HCT116 (cell line): Measurements from ENCODE around the gene PDLIM4. TPM values are rescaled to one million over a fixed set of nuclear protein-coding genes. Genes with fewer than 3 reads are reported as not detected.

Experiments
- ATAC-seq: fragments of 200-7000 bp; cut with Tn5 transposase; 2 replicates; pipeline ENCODE4 v1.9.1; 2020; ENCODE audit warnings: mild to moderate bottlenecking, moderate library complexity
- BruUV-seq: library from RNA; stranded (reverse); fragments of 400-500 nt; replicated peaks from 2 replicates; lab custom pipeline; 2021; lab: Mats Ljungman, UMichigan
- CTCF ChIA-PET: fragments of 300-600 bp; sonication (Branson Sonifier 250); formaldehyde crosslinking; loops from one replicate; lab custom pipeline; 2021; ENCODE audit warnings: antibody characterized with exemption; lab: Charles Lee
- POLR2A ChIA-PET: fragments of 300-600, 350-600 bp; sonication (Branson Sonifier 250); formaldehyde crosslinking; loops from one replicate; lab custom pipeline; 2021; ENCODE audit warnings: antibody characterized with exemption; lab: Charles Lee
- RAD21 ChIA-PET, 2 experiments: fragments of 300-600 bp; sonication (Branson Sonifier 250); formaldehyde crosslinking; loops; one replicate each; lab custom pipeline; 2023; ENCODE audit warnings: low total read pairs in 2 of 2; ENCODE audit not compliant: uncharacterized antibody in 2 of 2, unreplicated experiment in 2 of 2, low non-redundant PET in 1 of 2; lab: Charles Lee
- DNase-seq: peaks from one replicate; pipeline ENCODE4 v3.0.0-alpha.2; 2010; ENCODE audit warnings: low read depth, low spot score
- H2AFZ ChIP-seq: fragments of 200-600 bp; shearing (Covaris generic), sonication (generic); 2 replicates; pipeline ENCODE4 v1.6.1; 2017; ENCODE audit warnings: low read depth, mixed run types, mixed read lengths, antibody characterized with exemption, low read length; ENCODE audit not compliant: poor library complexity, severe bottlenecking
- H3K27ac ChIP-seq: 2 replicates; pipeline ENCODE4 v1.5.1; 2012; ENCODE audit warnings: low read depth, low read length
- H3K27me3 ChIP-seq: fragments of 200-600 bp; sonication (generic); 2 replicates; pipeline ENCODE4 v1.6.1; 2016; ENCODE audit warnings: mixed run types, low read length, mixed read lengths; ENCODE audit not compliant: insufficient read depth
- H3K36me3 ChIP-seq, 2 experiments: fragments of 200-500 bp in 1 of 2; fragments of 200-600 bp in 1 of 2; sonication (Bioruptor generic) in 1 of 2; sonication (generic) in 1 of 2; 2 replicates each; pipeline versions ENCODE4 v1.5.1 to v1.6.1; 2014 to 2016; ENCODE audit warnings: low read length in 2 of 2, inconsistent platforms in 1 of 2, mixed read lengths in 1 of 2, mixed run types in 1 of 2; ENCODE audit not compliant: insufficient read depth in 2 of 2, control insufficient read depth in 1 of 2
- H3K4me1 ChIP-seq, 2 experiments: fragments of 200-600 bp in 1 of 2; sonication (generic) in 1 of 2; 2 replicates each; pipeline versions ENCODE4 v1.5.1 to v1.6.1; 2012 to 2017; ENCODE audit warnings: low read length in 2 of 2, inconsistent platforms in 1 of 2, mild to moderate bottlenecking in 1 of 2, mixed read lengths in 1 of 2, mixed run types in 1 of 2, moderate library complexity in 1 of 2; ENCODE audit not compliant: insufficient read depth in 2 of 2, control insufficient read depth in 1 of 2
- H3K4me2 ChIP-seq: fragments of 200-600 bp; sonication (generic); 2 replicates; pipeline ENCODE4 v1.6.1; 2017; ENCODE audit warnings: mixed run types, low read length, mixed read lengths
- H3K4me3 ChIP-seq, 2 experiments: fragments of 200-600 bp in 1 of 2; sonication (generic) in 1 of 2; replicated peaks in 1 of 2; 2 replicates each; pipeline ENCODE4 v1.5.1; 2011 to 2016; ENCODE audit warnings: low read length in 2 of 2, control low read depth in 1 of 2, low read depth in 1 of 2, mild to moderate bottlenecking in 1 of 2, mixed read lengths in 1 of 2, mixed run types in 1 of 2
- H3K79me2 ChIP-seq: fragments of 200-600 bp; sonication (generic); 2 replicates; pipeline ENCODE4 v1.6.1; 2017; ENCODE audit warnings: mild to moderate bottlenecking, mixed run types, low read length, moderate library complexity, mixed read lengths; ENCODE audit not compliant: insufficient read depth
- H3K9ac ChIP-seq: fragments of 200-600 bp; sonication (generic); 2 replicates; pipeline ENCODE4 v1.6.1; 2016; ENCODE audit warnings: low read length, mixed read lengths
- H3K9me2 ChIP-seq: fragments of 200-600 bp; sonication (generic), shearing (Covaris generic); 2 replicates; pipeline ENCODE4 v1.6.1; 2017; ENCODE audit warnings: mixed run types, mild to moderate bottlenecking, moderate library complexity; ENCODE audit not compliant: insufficient read depth
- H3K9me3 ChIP-seq, 2 experiments: fragments of 200-500 bp in 1 of 2; fragments of 200-600 bp in 1 of 2; sonication (Bioruptor generic) in 1 of 2; sonication (generic) in 1 of 2; 2 replicates each; pipeline ENCODE4 v1.6.1; 2014 to 2017; ENCODE audit warnings: low read length in 2 of 2, mixed read lengths in 2 of 2, inconsistent platforms in 1 of 2, low read depth in 1 of 2, mild to moderate bottlenecking in 1 of 2, mixed run types in 1 of 2, moderate library complexity in 1 of 2; ENCODE audit not compliant: control insufficient read depth in 1 of 2, insufficient read depth in 1 of 2
- H4K20me1 ChIP-seq: fragments of 200-600 bp; sonication (generic), shearing (Covaris generic); 2 replicates; pipeline ENCODE4 v1.6.1; 2017; ENCODE audit warnings: mixed run types, mild to moderate bottlenecking, moderate library complexity; ENCODE audit not compliant: insufficient read depth
- ATF3 ChIP-seq: IDR thresholded peaks from 2 replicates; pipeline ENCODE4 v1.6.1; 2012
- CBX3 ChIP-seq: IDR thresholded peaks from 2 replicates; pipeline ENCODE4 v1.6.1; 2012; ENCODE audit warnings: low read depth
- CEBPB ChIP-seq: IDR thresholded peaks from 2 replicates; pipeline ENCODE4 v1.6.1; 2012; ENCODE audit warnings: low read depth
- MAX ChIP-seq: IDR thresholded peaks from 2 replicates; pipeline ENCODE4 v1.6.1; 2012
- YY1 ChIP-seq: IDR thresholded peaks from 2 replicates; pipeline ENCODE4 v1.6.1; 2011; ENCODE audit warnings: low read length, low read depth, moderate library complexity, mild to moderate bottlenecking; ENCODE audit not compliant: insufficient replicate concordance; ENCODE audit errors: extremely low read depth
- ZBTB33 ChIP-seq: IDR thresholded peaks from 2 replicates; pipeline ENCODE4 v1.6.1; 2011; ENCODE audit warnings: mild to moderate bottlenecking, low read length, moderate library complexity; ENCODE audit not compliant: insufficient replicate concordance; ENCODE audit errors: extremely low read depth
- intact Hi-C: fragments of 100-400 bp; cut with micrococcal nuclease; formaldehyde crosslinking; loops from 2 replicates; pipeline ENCODE4 v1.10.0; 2022
- total RNA-seq: library from RNA; stranded (reverse); gene quantifications from one replicate; pipeline ENCODE4 v1.2.1, GENCODE V29; 2021; ENCODE audit not compliant: unreplicated experiment

Gene PDLIM4
- total RNA-seq, 1 experiment from 2014 or later = not detected

GRCh38 chr5:132238901-132239500 lies 18.5 kb upstream of the PDLIM4 start:
- Histone ChIP-seq H3K79me2 (no peaks in the 10 kb centered on the region), H3K27ac (no peak overlapping the region), H3K9ac (no peak overlapping the region), H4K20me1 (no peaks in the 10 kb centered on the region)
- CTCF ChIA-PET = interaction anchor here (0.9 to 2.2 kb wide), 15 partner anchors 8 to 174 kb away, joined by 3 to 19 read pairs (median 7); partner anchors contain the start of genes P4HA2, SLC22A4 and SLC22A5
- no peak for TF ChIP-seq MAX
- TF ChIP-seq ZBTB33 = no peak
- TF ChIP-seq CEBPB = no peak
- TF ChIP-seq CBX3 = no peak
- TF ChIP-seq YY1 = no peak
- no peak for TF ChIP-seq ATF3
- TF ChIP-seq, all 23 proteins: peak for 0
- Histone ChIP-seq H3K9me2 (no peaks in the 10 kb centered on the region), H3K36me3 (no peaks in the 10 kb centered on the region), H2AFZ (no peak overlapping the region), H3K4me1 (no peaks in the 10 kb centered on the region), H3K4me2 (no peak overlapping the region), H3K9me3 (no peaks in the 10 kb centered on the region), H3K27me3 (no peaks in the 10 kb centered on the region), H3K4me3 (no peak overlapping the region)
- ChIA-PET RAD21 (no interaction called here), POLR2A (interaction anchor here (1.5 to 2.2 kb wide), 2 partner anchors 11 to 55 kb away, joined by 7 to 16 read pairs; partner anchors contain the start of genes P4HA2 and SLC22A4)
- intact Hi-C loops = loop anchor here (2.0 kb wide), 1 partner anchor 174 kb away; no protein-coding TSS in a partner anchor
- ATAC-seq (no peak), DNase-seq (no peak)
- BruUV-seq = no TSS peak
